IMR-90 (cell line): ENCODE measurements around the gene PLXNA3. TPM values are rescaled to one million over a fixed set of nuclear protein-coding genes. Genes with fewer than 3 reads are reported as not detected.

Source experiments
- ATAC-seq: fragments of 200-7000 bp; cut with Tn5 transposase; 2 replicates; pipeline ENCODE4 v1.9.1; 2020; ENCODE audit warnings: low read depth, mild to moderate bottlenecking, moderate library complexity
- BruUV-seq: library from RNA; stranded (reverse); fragments of 400-500 nt; replicated peaks from 2 replicates; lab custom pipeline; 2021; lab: Mats Ljungman, UMichigan
- CTCF ChIA-PET: fragments of 300-600 bp; formaldehyde crosslinking; extraction: SDS; loops from one replicate; lab custom pipeline; 2021; ENCODE audit warnings: antibody characterized with exemption; lab: Yijun Ruan, JAX
- POLR2A ChIA-PET: fragments of 300-600 bp; sonication (Branson Sonifier 250); formaldehyde crosslinking; loops from one replicate; lab custom pipeline; 2022; ENCODE audit warnings: antibody characterized with exemption; ENCODE audit not compliant: unreplicated experiment; lab: Charles Lee
- DNase-seq: peaks from one replicate; pipeline ENCODE4 v3.0.0; 2013
- H2AFZ ChIP-seq: replicated peaks from 2 replicates; pipeline ENCODE3; 2013; ENCODE audit warnings: low read length, mild to moderate bottlenecking; ENCODE audit not compliant: poor library complexity
- H2AK5ac ChIP-seq: 2 replicates; pipeline ENCODE4 v1.6.1; 2013; ENCODE audit warnings: low read depth, low read length, inconsistent platforms
- H2AK9ac ChIP-seq: replicated peaks from 2 replicates; pipeline ENCODE3; 2013; ENCODE audit warnings: mild to moderate bottlenecking, low read depth, low read length, moderate library complexity; ENCODE audit not compliant: poor library complexity
- H2BK120ac ChIP-seq: 2 replicates; pipeline ENCODE4 v1.6.1; 2013; ENCODE audit warnings: low read depth, low read length, inconsistent platforms
- H2BK15ac ChIP-seq: 3 replicates; pipeline ENCODE4 v1.6.1; 2013; ENCODE audit warnings: low read depth, low read length, inconsistent platforms
- H2BK20ac ChIP-seq: 2 replicates; pipeline ENCODE4 v1.6.1; 2013; ENCODE audit warnings: low read depth, mild to moderate bottlenecking, inconsistent platforms, low read length, moderate library complexity
- H2BK5ac ChIP-seq: 2 replicates; pipeline ENCODE4 v1.6.1; 2013; ENCODE audit warnings: mild to moderate bottlenecking, low read depth, low read length, inconsistent platforms; ENCODE audit not compliant: poor library complexity, severe bottlenecking
- H3K14ac ChIP-seq: replicated peaks from 2 replicates; pipeline ENCODE4 v1.6.1; 2013; ENCODE audit warnings: low read depth, low read length, inconsistent platforms
- H3K18ac ChIP-seq: 2 replicates; pipeline ENCODE4 v1.6.1; 2013; ENCODE audit warnings: low read depth, low read length, control low read depth
- H3K23ac ChIP-seq: 2 replicates; pipeline ENCODE4 v1.6.1; 2013; ENCODE audit warnings: low read depth, low read length, inconsistent platforms
- H3K27ac ChIP-seq: 2 replicates; pipeline ENCODE4 v1.5.1; 2013; ENCODE audit warnings: mild to moderate bottlenecking, control low read depth, low read length; ENCODE audit not compliant: insufficient read depth
- H3K27me3 ChIP-seq: 2 replicates; pipeline ENCODE4 v1.6.1; 2013; ENCODE audit warnings: low read length; ENCODE audit not compliant: control insufficient read depth, insufficient read depth
- H3K36me3 ChIP-seq: 2 replicates; pipeline ENCODE4 v1.6.1; 2013; ENCODE audit warnings: low read length, mixed read lengths; ENCODE audit not compliant: control insufficient read depth, insufficient read depth
- H3K4ac ChIP-seq: 2 replicates; pipeline ENCODE4 v1.6.1; 2013; ENCODE audit warnings: low read depth, low read length, inconsistent platforms
- H3K4me1 ChIP-seq: 2 replicates; pipeline ENCODE4 v1.6.1; 2013; ENCODE audit warnings: low read length, mixed read lengths; ENCODE audit not compliant: control insufficient read depth, insufficient read depth
- H3K4me2 ChIP-seq: 2 replicates; pipeline ENCODE4 v1.6.1; 2013; ENCODE audit warnings: low read depth, mild to moderate bottlenecking, control low read depth, low read length, moderate library complexity
- H3K4me3 ChIP-seq: 2 replicates; pipeline ENCODE4 v1.5.1; 2013; ENCODE audit warnings: low read depth, mild to moderate bottlenecking, control low read depth, low read length, moderate library complexity; ENCODE audit not compliant: insufficient read depth
- H3K56ac ChIP-seq: 2 replicates; pipeline ENCODE4 v1.6.1; 2013; ENCODE audit warnings: low read length, inconsistent platforms; ENCODE audit not compliant: insufficient read depth; ENCODE audit errors: extremely low read depth
- H3K79me1 ChIP-seq, 2 experiments: 2 replicates each; pipeline ENCODE4 v1.6.1; 2013; ENCODE audit warnings: low read length in 2 of 2, inconsistent platforms in 1 of 2, low read depth in 1 of 2
- H3K9ac ChIP-seq: 2 replicates; pipeline ENCODE4 v1.6.1; 2013; ENCODE audit warnings: low read depth, low read length, control low read depth
- H3K9me1 ChIP-seq: 2 replicates; pipeline ENCODE4 v1.6.1; 2013; ENCODE audit warnings: low read length, inconsistent platforms; ENCODE audit not compliant: insufficient read depth
- H3K9me3 ChIP-seq: 2 replicates; pipeline ENCODE4 v1.6.1; 2013; ENCODE audit warnings: low read length; ENCODE audit not compliant: control insufficient read depth, insufficient read depth
- H4K20me1 ChIP-seq: 2 replicates; pipeline ENCODE4 v1.6.1; 2013; ENCODE audit warnings: low read length, inconsistent platforms; ENCODE audit not compliant: insufficient read depth
- H4K5ac ChIP-seq: 2 replicates; pipeline ENCODE4 v1.6.1; 2013; ENCODE audit warnings: mild to moderate bottlenecking, low read depth, low read length, control low read depth
- H4K8ac ChIP-seq, 2 experiments: 2 replicates each; pipeline ENCODE4 v1.6.1; 2013; ENCODE audit warnings: low read depth in 2 of 2, low read length in 2 of 2, control low read depth in 1 of 2, inconsistent platforms in 1 of 2
- H4K91ac ChIP-seq: 2 replicates; pipeline ENCODE4 v1.6.1; 2013; ENCODE audit warnings: low read depth, low read length, inconsistent platforms; ENCODE audit not compliant: insufficient read depth
- CEBPB ChIP-seq: IDR thresholded peaks from 2 replicates; pipeline ENCODE4 v1.6.1; 2012; ENCODE audit warnings: low read depth, low read length, improper control_type of control experiment
- POLR2A ChIP-seq: IDR thresholded peaks from 2 replicates; pipeline ENCODE4 v1.6.1; 2012; ENCODE audit warnings: mild to moderate bottlenecking, low read depth, low read length
- RAD21 ChIP-seq: IDR thresholded peaks from 2 replicates; pipeline ENCODE4 v1.6.1; 2012; ENCODE audit warnings: low read length, improper control_type of control experiment
- RCOR1 ChIP-seq: IDR thresholded peaks from 2 replicates; pipeline ENCODE4 v1.6.1; 2012; ENCODE audit warnings: mild to moderate bottlenecking, low read length, improper control_type of control experiment; ENCODE audit not compliant: insufficient replicate concordance
- WGBS, 2 experiments: methylation state at CpG; one replicate each; pipeline versions ENCODE4 v1.1.5 to v1.1.7; 2013; ENCODE audit warnings: missing lambda C conversion rate in 2 of 2; ENCODE audit not compliant: insufficient read length in 1 of 2; ENCODE audit errors: extremely low coverage in 2 of 2; 5-methylcytosine and 5-hydroxymethylcytosine counted together
- dilution Hi-C: fragments of 300-500 bp; cut with HindIII; formaldehyde crosslinking; loops from one replicate; pipeline ENCODE4 v1.14.3; 2018; ENCODE audit warnings: low sequenced_read_pairs; ENCODE audit not compliant: unreplicated experiment
- in situ Hi-C: fragments of 300-500 bp; cut with MboI; formaldehyde crosslinking; loops from 3 replicates; pipeline ENCODE4 v1.14.3; 2019; ENCODE audit warnings: low sequenced_read_pairs, inconsistent platforms, mixed read lengths
- intact Hi-C: fragments of 100-400 bp; cut with micrococcal nuclease; formaldehyde crosslinking; loops from 2 replicates; pipeline ENCODE4 v1.10.0; 2022
- polyA plus RNA-seq, 3 experiments: library from polyadenylated mRNA; depleted of rRNA; stranded (reverse); fragments of >200 nt; gene quantifications; 2 replicates each; pipeline ENCODE4 v1.2.3, GENCODE V29; 2012; ENCODE audit warnings: low replicate concordance in 1 of 3
- total RNA-seq: library from RNA; depleted of rRNA; stranded (reverse); fragments of >200 nt; gene quantifications from 2 replicates; pipeline ENCODE4 v1.2.3, GENCODE V29; 2012

Gene PLXNA3
- total and polyA plus RNA-seq, 2 of the 4 experiments (the other 2 are of a cell fraction), result 4.3 to 111 TPM

DNA sequence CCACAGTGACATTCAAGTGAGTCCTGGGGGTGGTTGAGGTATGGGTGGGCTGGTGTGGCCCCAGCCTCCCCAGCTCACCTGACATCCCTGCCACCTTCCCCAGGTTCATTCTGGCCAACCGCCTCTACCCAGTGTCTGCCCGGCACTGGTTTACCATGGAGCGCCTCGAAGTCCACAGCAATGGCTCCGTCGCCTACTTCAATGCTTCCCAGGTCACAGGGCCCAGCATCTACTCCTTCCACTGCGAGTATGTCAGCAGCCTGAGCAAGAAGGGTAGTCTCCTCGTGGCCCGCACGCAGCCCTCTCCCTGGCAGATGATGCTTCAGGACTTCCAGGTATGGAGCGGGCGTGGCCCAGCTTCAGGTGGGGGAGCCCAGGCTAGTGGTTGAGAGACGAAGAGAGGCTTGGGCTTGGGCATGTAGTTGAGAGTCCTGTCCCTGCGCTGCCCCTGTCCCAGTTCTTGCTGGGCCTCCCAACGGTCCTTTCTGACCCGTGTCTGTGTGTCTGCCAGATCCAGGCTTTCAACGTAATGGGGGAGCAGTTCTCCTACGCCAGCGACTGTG lies 22.8 kb upstream of the PLXNA3 start:
- no peak overlapping the region for H3K27ac ChIP-seq
- no peak for ATAC-seq
- H3K27me3 ChIP-seq, result no peaks in the 10 kb centered on the region
- 95% methylated on average over 6 of the region's 19 CpGs; no CpG with 5 or more reads in 1 of the 2 experiments for WGBS, 2 experiments
- H2BK15ac ChIP-seq, result no peak overlapping the region
- no peak overlapping the region for H2BK120ac ChIP-seq
- no peak overlapping the region for H3K23ac ChIP-seq
- H3K4ac ChIP-seq, result no peak overlapping the region
- intact Hi-C loops (no loop called here), in situ Hi-C loops (no loop called here), dilution Hi-C loops (no loop called here)
- no peak overlapping the region for H2AFZ ChIP-seq
- no peaks in the 10 kb centered on the region for H3K9me3 ChIP-seq
- H3K9me1 ChIP-seq, result no peaks in the 10 kb centered on the region
- BruUV-seq, result no TSS peak
- H2AK5ac ChIP-seq, result no peak overlapping the region
- CTCF ChIA-PET, result no interaction called here
- H4K8ac ChIP-seq, result no peak overlapping the region
- H2BK5ac ChIP-seq, result no peak overlapping the region
- no peak overlapping the region for H3K9ac ChIP-seq
- no peak overlapping the region for H4K5ac ChIP-seq
- TF ChIP-seq CEBPB, result no peak
- no peak for TF ChIP-seq RCOR1
- TF ChIP-seq RAD21, result no peak
- TF ChIP-seq POLR2A, result no peak
- no peak overlapping the region for H3K18ac ChIP-seq
- POLR2A ChIA-PET, result no interaction called here
- no peak overlapping the region for H3K4me3 ChIP-seq
- no peak overlapping the region for H4K91ac ChIP-seq
- H3K4me2 ChIP-seq, result no peak overlapping the region
- H2BK20ac ChIP-seq, result no peak overlapping the region
- H2AK9ac ChIP-seq, result peak overlapping the region; percentile 16
- H4K20me1 ChIP-seq, result peaks cover 21% of the 10 kb centered on the region
- peaks cover 3% of the 10 kb centered on the region for H3K4me1 ChIP-seq
- no peak overlapping the region for H3K14ac ChIP-seq
- DNase-seq, result no peak
- H3K56ac ChIP-seq, result no peak overlapping the region
- peaks cover 43% of the 10 kb centered on the region for H3K36me3 ChIP-seq
- H3K79me1 ChIP-seq, result peaks cover 0 to 16% of the 10 kb centered on the region in 2 experiments; a peak in 2 of 4 replicates
